Left renal pelvis (tissue), 4 donors: Measurements from ENCODE around the gene E2F3. TPM values are rescaled to one million over a fixed set of nuclear protein-coding genes. Genes with fewer than 3 reads are reported as not detected.

Source experiments
- DNase-seq, 4 donors: peaks; one replicate each; pipeline ENCODE4 v3.0.0-alpha.2; 2013; ENCODE audit warnings: low read depth in 4 of 4, low spot score in 3 of 4
- polyA plus RNA-seq, 4 donors: library from polyadenylated mRNA; unstranded; fragments of 120-200 nt; gene quantifications; one replicate each; pipeline ENCODE4 v1.2.1, GENCODE V29; 2013; ENCODE audit not compliant: insufficient read length in 4 of 4

E2F3 gene
- polyA plus RNA-seq, 4 donors, result 8.3 to 20.1 (median 19.4) TPM

DNA sequence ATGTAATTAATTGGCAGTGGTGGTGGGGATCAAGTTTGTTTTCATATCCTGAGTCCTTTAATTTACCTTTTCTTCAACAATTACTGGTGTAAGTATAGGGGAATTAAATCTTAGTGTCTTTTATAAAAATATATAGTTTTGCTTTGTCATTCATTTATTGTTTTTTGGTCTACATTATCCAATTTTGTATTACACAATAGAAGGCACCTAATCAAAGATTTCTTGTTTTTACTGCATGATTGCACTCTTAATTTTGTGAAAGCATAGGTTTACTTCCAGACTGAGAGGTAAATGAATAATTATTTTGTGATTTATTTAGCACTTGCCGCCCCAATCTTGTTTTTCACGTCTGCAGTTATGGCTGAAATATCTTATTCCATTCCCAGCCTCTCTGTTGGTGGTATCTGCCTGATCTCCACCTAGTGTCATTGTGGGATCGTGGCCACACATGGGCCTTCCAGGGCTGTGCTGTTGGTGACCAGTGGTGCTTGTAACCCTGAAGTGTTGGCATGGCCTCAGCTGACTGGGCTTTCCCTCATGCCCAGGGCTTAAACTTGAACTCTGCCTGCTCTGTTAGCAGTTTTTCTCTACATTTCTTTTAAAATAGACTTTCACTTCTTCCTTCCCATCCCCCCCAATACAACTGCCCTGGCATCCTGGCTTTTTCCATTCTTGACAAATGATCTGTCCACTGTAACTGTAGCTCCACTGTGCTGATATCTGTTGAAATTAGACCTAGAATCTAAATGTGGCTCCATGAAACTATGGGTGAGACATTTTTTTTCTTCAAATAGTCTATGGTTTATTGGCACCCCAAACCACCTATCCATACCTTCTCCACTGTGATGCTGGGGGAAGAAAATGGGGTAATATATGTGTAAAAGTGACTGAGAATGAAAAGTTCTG lies 24.8 kb downstream of the E2F3 start:
- no peak for DNase-seq

GRCh38 chr6:20427856-20428255 lies 26.2 kb downstream of the E2F3 start:
- no peak for DNase-seq

DNA sequence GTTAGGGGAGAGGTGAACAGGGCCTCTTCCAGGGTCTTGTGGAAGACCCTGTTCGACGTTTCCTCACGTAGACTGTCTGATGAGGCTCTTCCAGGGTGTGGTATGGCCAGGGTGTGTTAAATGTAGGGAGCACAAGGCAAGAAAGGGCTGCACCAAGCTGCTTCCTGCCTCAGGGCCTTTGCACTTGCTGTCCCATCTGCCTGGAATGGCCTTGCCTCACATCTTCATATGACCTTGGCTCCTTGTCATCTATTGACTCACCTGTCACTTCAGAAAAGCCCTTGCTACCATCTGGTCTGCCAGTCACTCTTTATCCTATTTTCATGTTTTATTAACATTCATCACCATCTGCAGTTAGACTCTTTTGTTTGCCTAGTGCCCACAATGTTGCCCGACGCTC lies 31.0 kb downstream of the E2F3 start:
- no peak for DNase-seq

- DNase-seq, result no peak
Observed at GRCh38 chr6:20433321-20433720, 31.6 kb downstream of the E2F3 start.

DNA sequence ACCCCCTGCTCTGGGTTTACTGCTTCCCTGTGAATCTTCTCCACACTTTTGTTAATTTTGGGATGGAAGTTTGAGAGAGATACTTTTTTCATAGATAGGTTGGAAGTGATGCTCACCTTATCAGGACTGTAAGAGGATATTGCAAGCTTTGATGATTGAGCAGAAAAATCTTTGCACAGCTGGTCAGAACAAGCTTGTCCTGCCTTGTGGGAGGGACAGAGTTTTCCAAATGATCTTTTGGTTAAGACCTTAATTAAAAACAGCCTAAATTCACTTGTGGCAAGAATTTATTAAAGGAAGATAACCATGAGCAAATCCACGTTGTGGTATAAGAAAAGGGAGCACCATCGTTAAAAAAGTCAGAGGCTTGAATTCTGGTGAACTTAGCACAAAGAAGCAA lies 32.2 kb downstream of the E2F3 start:
- no peak for DNase-seq

GRCh38 chr6:20434766-20435165 lies 33.1 kb downstream of the E2F3 start:
- DNase-seq, result no peak

- DNase-seq, result no peak
Observed at GRCh38 chr6:20436719-20437118, 35.0 kb downstream of the E2F3 start.

DNA sequence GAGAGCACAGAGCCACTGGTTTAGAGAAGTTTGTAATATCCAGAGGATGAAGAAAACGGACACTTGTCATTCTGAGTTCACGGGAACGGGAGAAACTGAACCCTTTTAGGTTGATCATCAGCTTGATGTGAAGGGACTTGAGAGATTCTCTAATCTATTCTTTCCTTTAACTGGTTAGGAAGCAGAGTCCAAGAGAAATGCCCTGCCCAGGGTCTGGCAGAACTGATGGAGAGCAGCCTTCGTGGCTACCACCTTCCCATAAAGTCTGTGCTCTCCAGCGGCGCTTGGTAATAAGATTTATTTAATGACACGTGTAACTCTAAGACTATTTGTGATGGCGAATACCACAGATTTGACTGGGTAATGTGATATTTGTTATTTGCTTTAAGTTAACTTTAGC lies 36.0 kb downstream of the E2F3 start:
- DNase-seq, result no peak

GRCh38 chr6:20438462-20439070 lies 36.9 kb downstream of the E2F3 start:
- DNase-seq, result no peak

- no peak for DNase-seq
Observed at GRCh38 chr6:20439558-20439957, 37.9 kb downstream of the E2F3 start.

DNA sequence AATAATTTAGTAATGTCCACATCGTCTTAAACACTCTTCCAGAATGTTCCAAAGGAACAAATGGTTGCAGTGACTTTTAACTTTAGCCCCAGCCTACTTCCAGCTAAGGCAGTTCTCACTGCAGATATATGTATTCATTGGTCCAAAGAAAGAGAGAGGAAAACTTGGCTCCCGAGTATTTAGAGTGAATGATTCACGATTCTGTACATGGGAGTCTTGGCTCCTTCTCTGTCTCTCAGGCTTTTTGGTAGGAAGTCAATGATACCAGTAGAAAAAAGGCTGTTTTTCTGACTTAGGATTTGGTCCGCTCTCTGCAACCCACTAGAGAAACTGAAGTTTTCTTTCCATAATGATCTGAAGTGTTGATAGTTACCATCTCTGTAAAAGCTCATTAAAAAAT lies 38.6 kb downstream of the E2F3 start:
- no peak for DNase-seq

- no peak for DNase-seq
Observed at GRCh38 chr6:20441236-20441635, 39.6 kb downstream of the E2F3 start.

DNA sequence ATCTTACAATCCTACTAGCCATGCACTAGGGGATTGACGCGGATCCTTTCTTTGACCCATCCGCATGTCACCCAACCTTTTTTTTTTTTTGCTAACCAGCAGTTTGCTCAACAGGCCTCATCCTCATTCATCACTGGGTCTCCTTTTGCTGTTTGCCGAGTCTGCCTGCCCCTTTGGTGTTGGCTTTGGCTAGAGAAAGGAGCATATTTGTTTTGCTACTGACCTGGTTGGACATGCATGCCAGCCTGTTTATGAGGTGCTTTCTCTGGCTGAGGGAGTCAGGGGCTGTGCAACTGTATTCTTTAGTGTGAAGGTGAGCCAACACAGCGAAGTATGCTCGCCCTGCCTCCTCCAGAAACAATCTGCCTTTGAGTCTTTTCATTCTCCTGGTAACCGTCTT lies 40.2 kb downstream of the E2F3 start:
- no peak for DNase-seq

- no peak for DNase-seq
Observed at GRCh38 chr6:20444786-20445271, 43.1 kb downstream of the E2F3 start.

- DNase-seq, result no peak
Observed at GRCh38 chr6:20447157-20447556, 45.5 kb downstream of the E2F3 start.

DNA sequence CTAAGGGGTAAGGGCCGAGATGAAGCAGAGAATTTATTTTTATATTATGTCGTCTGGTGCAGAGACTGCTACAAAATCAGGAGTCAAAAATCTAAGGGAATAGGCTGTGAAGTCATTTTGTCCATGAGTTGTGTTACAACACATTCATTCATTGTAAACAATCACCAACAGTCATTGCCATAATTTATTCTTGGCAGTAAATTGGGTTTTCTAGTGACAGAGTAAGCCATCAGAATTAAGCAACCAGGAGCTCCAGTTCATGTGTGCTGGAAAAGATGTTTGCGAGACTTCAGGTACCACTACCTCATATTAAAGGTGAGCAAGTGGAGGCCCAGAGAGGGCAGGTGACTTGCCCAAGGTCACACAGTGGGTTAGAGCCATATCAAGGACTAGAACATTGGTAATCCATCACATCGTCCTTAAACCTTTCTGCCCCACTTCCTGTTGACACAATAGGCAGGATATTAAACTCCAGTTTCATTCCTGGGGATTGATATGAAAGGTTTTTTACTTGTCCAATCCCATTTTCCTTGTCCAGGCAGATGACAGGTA lies 46.0 kb downstream of the E2F3 start:
- DNase-seq, result no peak

GRCh38 chr6:20448828-20449227 lies 47.1 kb downstream of the E2F3 start:
- no peak for DNase-seq

- no peak for DNase-seq
Observed at GRCh38 chr6:20454204-20454824, 52.6 kb downstream of the E2F3 start.

DNA sequence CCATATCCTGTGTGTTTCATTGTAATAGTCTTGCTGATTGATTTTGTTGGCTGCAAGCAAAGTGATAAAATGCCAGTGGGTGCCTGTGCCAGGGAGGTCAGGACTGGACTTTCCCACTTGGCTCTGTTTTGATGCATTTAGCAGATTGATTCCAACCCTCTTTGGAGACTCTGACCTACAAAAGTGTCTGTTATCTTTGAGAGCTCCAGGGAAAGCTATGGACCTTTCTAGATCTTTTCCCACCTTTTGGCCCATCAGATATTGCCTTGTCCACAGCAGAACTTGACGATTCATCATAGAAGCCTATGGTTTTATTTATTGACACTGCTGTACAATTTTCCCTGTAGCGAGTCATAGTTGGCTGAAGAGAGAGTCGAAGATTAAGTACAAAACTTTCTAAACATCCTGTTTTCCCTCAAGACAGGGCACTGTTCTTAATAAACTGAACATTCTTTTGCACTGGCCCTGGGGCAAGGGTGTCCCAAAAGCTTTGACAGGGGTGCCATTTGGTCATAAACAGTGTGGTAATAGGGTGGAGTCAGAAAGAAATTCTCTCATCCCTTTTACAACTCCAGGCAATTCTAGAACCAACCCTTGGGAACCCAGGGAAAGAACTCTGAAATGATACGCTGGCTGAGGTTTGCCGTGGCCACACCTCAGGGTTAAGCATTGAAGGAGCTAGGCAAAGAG lies 53.7 kb downstream of the E2F3 start:
- no peak for DNase-seq

DNA sequence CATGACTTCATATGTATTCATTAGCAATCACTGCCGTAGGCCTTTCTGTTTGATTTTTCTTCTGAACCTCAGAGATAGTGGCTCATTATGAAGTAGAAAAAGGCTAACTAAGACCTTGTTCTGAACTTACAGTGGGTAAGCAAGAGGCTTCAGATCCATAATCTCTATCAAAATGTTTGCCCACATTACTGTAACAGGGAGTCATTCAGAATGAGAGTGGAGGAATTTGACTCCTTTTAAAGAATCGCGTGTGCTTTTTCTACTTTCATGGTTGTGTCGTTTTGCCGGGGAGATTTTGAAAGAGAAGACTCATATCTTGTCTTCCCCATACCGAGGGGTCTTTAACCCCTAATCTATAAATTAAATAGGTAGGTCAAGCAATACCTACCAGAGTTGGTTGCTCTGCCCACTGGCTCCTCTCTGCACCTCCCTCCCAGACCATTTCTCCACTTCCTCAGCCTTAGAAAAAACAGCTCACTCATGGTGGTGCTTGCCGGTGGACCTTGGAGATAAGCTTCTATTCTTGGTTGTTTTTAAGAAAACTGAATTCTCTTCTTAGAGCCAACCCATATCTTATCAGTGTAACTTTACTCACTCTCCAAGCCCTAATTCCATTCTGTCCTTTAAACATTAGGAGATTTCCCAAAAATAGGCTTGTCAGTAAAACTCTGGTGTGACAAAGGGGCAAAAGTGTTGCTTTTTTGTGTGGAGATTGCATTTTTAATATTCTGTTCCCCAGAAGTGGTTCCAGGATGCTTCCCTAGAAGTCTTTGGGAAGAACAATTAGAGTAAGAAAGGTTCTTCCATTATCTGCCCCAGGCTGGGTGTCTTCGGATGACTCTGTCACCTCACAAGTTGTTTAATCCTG lies 56.6 kb downstream of the E2F3 start:
- DNase-seq, result no peak
